Fibroblast of skin of left biceps (primary cell): ENCODE results near the gene TCTN2.
A peak's percentile ranks its signal among the peaks of the same experiment; 100 is the strongest.

Experiments
- DNase-seq, 2 experiments: peaks; one replicate each; pipeline ENCODE4 v3.0.0-alpha.2; 2013; ENCODE audit warnings: low read depth in 2 of 2

TCTN2 gene

GRCh38 chr12:123741937-123742572 is 71.1 kb downstream of the TCTN2 start:
- DNase-seq: no peak

- DNase-seq: no peak
These were observed 72.1 kb downstream of the TCTN2 start for GRCh38 chr12:123743002-123743401.

GRCh38 chr12:123744836-123745235 is 73.9 kb downstream of the TCTN2 start:
- no peak for DNase-seq

GRCh38 chr12:123747309-123747708 is 76.4 kb downstream of the TCTN2 start:
- no peak for DNase-seq

GRCh38 chr12:123748161-123748560 is 77.2 kb downstream of the TCTN2 start:
- DNase-seq: no peak

- no peak for DNase-seq
These were observed 77.7 kb downstream of the TCTN2 start for GRCh38 chr12:123748661-123749060.

- DNase-seq: no peak
These were observed 78.4 kb downstream of the TCTN2 start for GRCh38 chr12:123749355-123749754.

GRCh38 chr12:123750159-123750656 is 79.3 kb downstream of the TCTN2 start:
- no peak for DNase-seq

- DNase-seq: no peak
These were observed 81.1 kb downstream of the TCTN2 start for GRCh38 chr12:123752046-123752445.

GRCh38 chr12:123754041-123754772 is 83.3 kb downstream of the TCTN2 start:
- DNase-seq: no peak

GRCh38 chr12:123757561-123757960 is 86.6 kb downstream of the TCTN2 start:
- peak; percentile 24 to 35 for DNase-seq
